Measurements from ENCODE around the gene ACTRT2.

Gene ACTRT2

GRCh38 chr1:3049905-3050304 is 28.6 kb downstream of the ACTRT2 start:
- Mint-ChIP-seq H3K4me3 (no peak overlapping the region), H3K9me3 (no peaks in the 10 kb centered on the region), H3K27me3 (ENCODE audit: low read depth) (no peaks in the 10 kb centered on the region), H3K4me1 (ENCODE audit: low read depth) (no peaks in the 10 kb centered on the region), H3K27ac (no peak overlapping the region), H3K36me3 (ENCODE audit: low read depth) (no peaks in the 10 kb centered on the region)
- no peak for DNase-seq (ENCODE audit: low spot score)

GRCh38 chr1:3050603-3051002 is 29.3 kb downstream of the ACTRT2 start:
- H3K36me3 Mint-ChIP-seq (ENCODE audit: low read depth), result no peaks in the 10 kb centered on the region
- no peak overlapping the region for H3K4me3 Mint-ChIP-seq
- no peak for DNase-seq (ENCODE audit: low spot score)
- no peaks in the 10 kb centered on the region for H3K9me3 Mint-ChIP-seq
- H3K27me3 Mint-ChIP-seq (ENCODE audit: low read depth), result no peaks in the 10 kb centered on the region
- H3K27ac Mint-ChIP-seq, result no peak overlapping the region
- no peaks in the 10 kb centered on the region for H3K4me1 Mint-ChIP-seq (ENCODE audit: low read depth)

GRCh38 chr1:3051270-3052268 is 30.3 kb downstream of the ACTRT2 start:
- Mint-ChIP-seq H3K4me3 (no peak overlapping the region), H3K27me3 (ENCODE audit: low read depth) (no peaks in the 10 kb centered on the region), H3K9me3 (no peaks in the 10 kb centered on the region), H3K27ac (no peak overlapping the region), H3K36me3 (ENCODE audit: low read depth) (no peaks in the 10 kb centered on the region), H3K4me1 (ENCODE audit: low read depth) (no peaks in the 10 kb centered on the region)
- DNase-seq (ENCODE audit: low spot score), result no peak

- H3K27me3 Mint-ChIP-seq (ENCODE audit: low read depth), result no peaks in the 10 kb centered on the region
- H3K9me3 Mint-ChIP-seq, result no peaks in the 10 kb centered on the region
- no peaks in the 10 kb centered on the region for H3K4me1 Mint-ChIP-seq (ENCODE audit: low read depth)
- H3K36me3 Mint-ChIP-seq (ENCODE audit: low read depth), result no peaks in the 10 kb centered on the region
- DNase-seq (ENCODE audit: low spot score), result no peak
- H3K4me3 Mint-ChIP-seq, result no peak overlapping the region
- H3K27ac Mint-ChIP-seq, result no peak overlapping the region
Measured at GRCh38 chr1:3052501-3052900, 31.2 kb downstream of the ACTRT2 start.

GRCh38 chr1:3053366-3053980 is 32.2 kb downstream of the ACTRT2 start:
- Mint-ChIP-seq H3K36me3 (ENCODE audit: low read depth) (no peaks in the 10 kb centered on the region), H3K9me3 (no peaks in the 10 kb centered on the region), H3K4me1 (ENCODE audit: low read depth) (no peaks in the 10 kb centered on the region), H3K27ac (no peak overlapping the region), H3K27me3 (ENCODE audit: low read depth) (no peaks in the 10 kb centered on the region), H3K4me3 (no peak overlapping the region)
- DNase-seq (ENCODE audit: low spot score), result no peak

- Mint-ChIP-seq H3K4me1 (ENCODE audit: low read depth) (no peaks in the 10 kb centered on the region), H3K4me3 (no peak overlapping the region), H3K27me3 (ENCODE audit: low read depth) (no peaks in the 10 kb centered on the region), H3K9me3 (no peaks in the 10 kb centered on the region), H3K36me3 (ENCODE audit: low read depth) (no peaks in the 10 kb centered on the region), H3K27ac (no peak overlapping the region)
- DNase-seq (ENCODE audit: low spot score), result no peak
Measured at GRCh38 chr1:3053986-3054385, 32.7 kb downstream of the ACTRT2 start.

GRCh38 chr1:3054474-3054873 is 33.2 kb downstream of the ACTRT2 start:
- no peak overlapping the region for H3K4me3 Mint-ChIP-seq
- no peak for DNase-seq (ENCODE audit: low spot score)
- H3K36me3 Mint-ChIP-seq (ENCODE audit: low read depth), result no peaks in the 10 kb centered on the region
- no peaks in the 10 kb centered on the region for H3K4me1 Mint-ChIP-seq (ENCODE audit: low read depth)
- H3K27me3 Mint-ChIP-seq (ENCODE audit: low read depth), result no peaks in the 10 kb centered on the region
- no peak overlapping the region for H3K27ac Mint-ChIP-seq
- H3K9me3 Mint-ChIP-seq, result no peaks in the 10 kb centered on the region

- H3K4me1 Mint-ChIP-seq (ENCODE audit: low read depth), result no peaks in the 10 kb centered on the region
- no peaks in the 10 kb centered on the region for H3K36me3 Mint-ChIP-seq (ENCODE audit: low read depth)
Measured at GRCh38 chr1:3055051-3055450, 33.8 kb downstream of the ACTRT2 start.

GRCh38 chr1:3056641-3057040 is 35.4 kb downstream of the ACTRT2 start:
- Mint-ChIP-seq H3K9me3 (no peaks in the 10 kb centered on the region), H3K36me3 (ENCODE audit: low read depth) (no peaks in the 10 kb centered on the region), H3K27ac (no peak overlapping the region), H3K27me3 (ENCODE audit: low read depth) (no peaks in the 10 kb centered on the region), H3K4me1 (ENCODE audit: low read depth) (no peaks in the 10 kb centered on the region), H3K4me3 (no peak overlapping the region)
- DNase-seq (ENCODE audit: low spot score), result no peak

More at GRCh38 chr1:3055051-3055450, 33.8 kb downstream of the ACTRT2 start:
- H3K27ac Mint-ChIP-seq, result no peak overlapping the region
- H3K27me3 Mint-ChIP-seq (ENCODE audit: low read depth), result no peaks in the 10 kb centered on the region
- no peak for DNase-seq (ENCODE audit: low spot score)
- H3K4me3 Mint-ChIP-seq, result no peak overlapping the region
- H3K9me3 Mint-ChIP-seq, result no peaks in the 10 kb centered on the region

- no peak overlapping the region for H3K4me3 Mint-ChIP-seq
Measured at GRCh38 chr1:3058263-3059030, 37.2 kb downstream of the ACTRT2 start.

GRCh38 chr1:3060127-3060526 is 38.9 kb downstream of the ACTRT2 start:
- Mint-ChIP-seq H3K4me1 (ENCODE audit: low read depth) (no peaks in the 10 kb centered on the region), H3K4me3 (no peak overlapping the region), H3K9me3 (no peaks in the 10 kb centered on the region), H3K27ac (no peak overlapping the region), H3K36me3 (ENCODE audit: low read depth) (no peaks in the 10 kb centered on the region), H3K27me3 (ENCODE audit: low read depth) (no peaks in the 10 kb centered on the region)
- DNase-seq (ENCODE audit: low spot score), result no peak

More at GRCh38 chr1:3058263-3059030, 37.2 kb downstream of the ACTRT2 start:
- Mint-ChIP-seq H3K36me3 (ENCODE audit: low read depth) (no peaks in the 10 kb centered on the region), H3K27ac (no peak overlapping the region), H3K27me3 (ENCODE audit: low read depth) (no peaks in the 10 kb centered on the region), H3K4me1 (ENCODE audit: low read depth) (no peaks in the 10 kb centered on the region), H3K9me3 (no peaks in the 10 kb centered on the region)
- no peak for DNase-seq (ENCODE audit: low spot score)

GRCh38 chr1:3060601-3061551 is 39.6 kb downstream of the ACTRT2 start:
- no peak overlapping the region for H3K27ac Mint-ChIP-seq

GRCh38 chr1:3061566-3061965 is 40.3 kb downstream of the ACTRT2 start:
- Mint-ChIP-seq H3K4me3 (no peak overlapping the region), H3K9me3 (no peaks in the 10 kb centered on the region), H3K27ac (no peak overlapping the region), H3K36me3 (ENCODE audit: low read depth) (no peaks in the 10 kb centered on the region), H3K4me1 (ENCODE audit: low read depth) (no peaks in the 10 kb centered on the region), H3K27me3 (ENCODE audit: low read depth) (no peaks in the 10 kb centered on the region)
- DNase-seq (ENCODE audit: low spot score), result no peak

More at GRCh38 chr1:3060601-3061551, 39.6 kb downstream of the ACTRT2 start:
- Mint-ChIP-seq H3K27me3 (ENCODE audit: low read depth) (no peaks in the 10 kb centered on the region), H3K4me3 (no peak overlapping the region), H3K4me1 (ENCODE audit: low read depth) (no peaks in the 10 kb centered on the region), H3K36me3 (ENCODE audit: low read depth) (no peaks in the 10 kb centered on the region), H3K9me3 (no peaks in the 10 kb centered on the region)
- no peak for DNase-seq (ENCODE audit: low spot score)

All from T-helper 2 cell treated with Interferon-gamma antibody and Interleukin-4, amounts not matched to agents 5 μg/mL and 100 μg/mL, for 36 hours (primary cell).